Measurements from ENCODE around the gene SOHLH1.

SOHLH1 gene

GRCh38 chr9:135699440-135699839 lies at the start of gene SOHLH1:
TSS of gene SOHLH1 (minus strand) at chr9:135699481. CDS start at chr9:135699467, 14 bp downstream.
- no peak for DNase-seq

GRCh38 chr9:135748676-135749075 lies 49.4 kb upstream of the SOHLH1 start:
- no peak for DNase-seq

GRCh38 chr9:135747311-135747710 lies 48.0 kb upstream of the SOHLH1 start:
- no peak for DNase-seq

- DNase-seq = no peak
These were observed 47.3 kb upstream of the SOHLH1 start for GRCh38 chr9:135746565-135746964.

DNA sequence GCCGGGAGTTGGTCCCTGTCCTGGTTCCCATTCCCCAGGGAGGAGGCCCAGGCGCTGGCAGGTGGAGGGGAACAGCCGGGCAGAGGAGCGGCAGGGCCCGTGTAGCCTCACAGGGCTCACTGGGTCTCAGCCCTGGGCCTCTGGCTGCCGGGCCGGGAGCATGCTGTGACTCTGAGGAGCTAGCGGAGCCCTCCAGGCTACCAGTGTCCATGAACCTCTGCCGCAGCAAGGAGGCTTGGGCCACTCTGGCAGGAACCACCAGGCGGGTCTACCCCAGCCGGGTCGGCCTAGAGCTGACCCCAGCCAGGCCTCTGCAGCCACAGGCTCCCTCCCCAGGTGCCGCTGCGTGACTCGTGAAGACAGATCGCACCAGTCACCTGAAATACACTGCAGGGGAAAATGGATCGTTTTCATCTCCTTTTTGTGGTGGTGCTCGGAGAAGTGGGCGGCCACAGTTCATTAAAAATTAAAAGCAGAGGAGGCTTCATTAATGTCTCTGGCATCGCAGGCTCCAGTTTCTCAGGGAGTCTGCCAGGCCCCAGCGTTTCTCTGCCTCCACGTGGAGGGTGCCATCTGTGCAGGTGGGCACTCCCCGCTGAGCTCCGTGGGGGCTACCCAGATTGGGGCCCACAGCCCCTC lies 46.5 kb upstream of the SOHLH1 start:
- no peak for DNase-seq

- DNase-seq = no peak
These were observed 45.9 kb upstream of the SOHLH1 start for GRCh38 chr9:135745189-135745588.

DNA sequence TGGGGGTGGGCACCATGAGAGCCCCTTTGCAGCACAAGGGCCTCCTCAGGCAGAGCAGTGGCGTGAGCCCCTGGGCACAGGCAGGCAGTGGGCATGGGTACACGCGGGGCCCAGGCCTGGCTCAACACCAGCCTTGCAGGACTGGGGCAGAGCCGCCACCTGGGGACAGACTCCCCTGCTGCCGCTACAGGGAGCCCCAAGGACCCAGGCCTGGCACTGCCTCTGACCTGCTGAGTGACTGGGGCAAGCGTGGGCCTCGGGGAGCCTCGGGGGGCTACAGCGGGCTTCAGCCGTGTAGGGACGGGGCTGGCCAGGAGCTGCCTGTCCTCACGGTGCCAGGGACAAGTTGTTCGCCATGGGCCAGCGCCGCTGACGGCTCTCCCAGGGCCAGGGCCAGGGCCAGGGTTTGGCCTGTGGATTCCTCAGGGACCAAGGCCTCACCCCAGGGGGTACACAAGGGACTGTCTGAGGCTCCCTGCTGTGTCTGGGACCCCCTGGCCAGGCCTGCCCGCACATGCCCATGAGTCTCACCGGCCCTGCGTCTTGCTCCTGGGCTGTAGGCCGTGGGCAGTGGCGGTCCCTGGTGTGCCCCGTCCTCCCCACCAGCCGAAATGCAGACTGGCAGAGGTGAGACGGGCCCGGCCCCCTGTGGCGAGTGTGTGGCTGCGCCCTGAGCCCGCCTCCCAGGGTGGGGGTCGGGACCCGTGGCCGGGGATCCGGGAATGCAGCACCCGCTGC lies 45.2 kb upstream of the SOHLH1 start:
- DNase-seq = no peak

DNA sequence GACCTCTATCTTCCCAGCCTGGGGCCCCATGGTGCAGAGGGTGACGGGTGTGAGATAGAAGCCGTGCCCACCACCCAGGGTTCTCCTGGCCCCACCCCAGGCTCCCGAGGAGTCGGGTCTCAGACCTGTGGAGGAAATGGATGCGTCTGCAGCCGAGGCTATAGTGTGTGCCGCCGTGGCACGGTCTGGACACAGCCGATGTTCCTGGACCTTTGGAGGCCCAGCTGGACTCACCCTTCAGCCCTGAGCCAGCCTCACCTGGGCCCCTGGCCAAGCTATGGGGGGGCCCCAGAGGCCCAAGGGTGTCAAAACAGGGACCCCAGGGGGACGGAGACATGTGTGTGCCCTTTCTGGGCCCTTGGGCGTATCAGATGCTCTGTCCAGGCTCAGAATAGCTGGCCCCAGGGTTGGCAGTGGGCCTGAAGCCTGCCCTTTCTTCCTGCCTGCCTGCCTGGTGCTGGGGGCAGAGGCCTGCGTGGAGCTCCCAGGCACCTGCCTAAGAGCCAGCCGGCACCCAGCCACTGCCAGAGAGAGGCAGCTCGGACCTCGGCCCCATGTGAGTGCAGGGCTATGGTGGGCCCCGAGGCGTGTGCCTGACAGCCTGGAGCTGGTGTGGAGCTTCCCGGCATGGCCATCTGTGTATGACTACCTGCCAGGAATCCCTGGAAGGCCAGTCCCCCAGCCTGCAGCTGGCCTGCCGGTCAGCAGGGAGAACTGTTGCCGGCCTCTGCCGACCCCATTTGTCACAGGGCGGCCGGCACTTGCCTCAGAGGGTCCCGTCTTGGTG lies 44.5 kb upstream of the SOHLH1 start:
- no peak for DNase-seq

DNA sequence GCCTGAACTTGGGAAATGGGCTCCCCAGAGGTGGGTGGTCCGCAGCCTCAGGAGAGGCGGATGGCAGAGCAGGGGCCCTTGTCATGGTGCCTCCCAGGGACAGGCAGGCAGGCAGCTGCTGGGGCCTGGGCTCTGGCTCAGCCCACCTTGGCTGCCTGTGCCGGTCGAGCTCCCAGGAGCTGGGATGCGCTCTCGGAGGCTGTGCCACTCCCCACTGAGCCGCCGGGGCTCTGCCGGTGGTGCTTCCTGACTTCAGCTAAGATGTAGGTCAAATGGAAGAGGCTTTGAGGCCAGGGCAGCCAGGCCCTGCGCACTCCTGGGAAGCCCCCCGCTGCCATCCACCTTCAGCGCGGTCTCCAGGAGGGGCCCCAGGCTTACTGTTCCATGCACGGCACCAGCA lies 43.7 kb upstream of the SOHLH1 start:
- DNase-seq = no peak

DNA sequence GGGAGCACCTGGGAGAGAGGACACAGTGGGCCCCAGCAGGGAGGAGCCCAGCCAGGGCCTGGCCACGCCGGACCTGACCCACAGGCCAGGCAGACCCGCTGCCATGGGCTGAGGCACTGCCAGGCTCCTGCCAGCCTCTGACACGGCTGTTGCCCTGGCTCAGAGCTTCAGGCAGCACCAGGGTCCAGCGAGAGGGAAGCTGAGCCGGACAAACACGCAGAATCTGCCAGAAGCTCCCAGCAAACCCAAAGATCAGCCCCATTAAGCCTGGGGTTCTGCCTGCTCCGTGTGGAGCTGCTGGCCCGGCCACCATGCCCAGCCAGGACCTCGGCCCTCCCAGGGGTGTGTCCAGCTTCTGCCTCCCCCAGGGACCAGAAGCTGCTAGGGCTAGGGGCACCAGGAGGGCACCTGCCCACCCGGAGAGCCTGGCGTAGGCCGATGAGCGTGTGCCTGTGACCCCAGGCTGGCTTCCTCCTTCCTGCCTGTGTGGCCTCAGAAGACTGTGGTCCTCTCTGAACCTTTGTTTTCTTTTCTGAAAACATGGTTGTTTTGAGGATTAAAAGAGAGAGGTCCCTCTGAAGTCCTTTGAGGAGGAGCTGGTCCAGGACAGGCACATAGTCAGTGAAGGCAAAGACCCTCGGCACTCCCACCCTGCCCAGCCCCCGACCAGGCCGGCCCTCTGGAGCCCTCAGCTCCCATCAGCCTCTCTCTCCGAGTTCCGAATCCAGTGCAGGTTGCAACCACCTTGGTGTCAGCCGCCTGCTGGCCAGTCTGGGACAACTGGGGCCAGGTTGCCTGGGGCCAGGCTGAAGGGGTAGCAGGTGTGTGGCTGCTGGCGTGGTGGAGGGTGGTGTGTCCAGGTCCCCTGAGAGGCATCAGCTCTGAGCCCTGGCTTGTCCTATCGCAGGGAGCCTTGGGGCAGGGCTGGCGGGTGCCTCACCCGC lies 42.3 kb upstream of the SOHLH1 start:
- no peak for DNase-seq

- no peak for DNase-seq
These were observed 40.3 kb upstream of the SOHLH1 start for GRCh38 chr9:135739271-135740220.

- DNase-seq = no peak
These were observed 38.7 kb upstream of the SOHLH1 start for GRCh38 chr9:135737840-135738521.

- no peak for DNase-seq
These were observed 37.9 kb upstream of the SOHLH1 start for GRCh38 chr9:135736979-135737839.

DNA sequence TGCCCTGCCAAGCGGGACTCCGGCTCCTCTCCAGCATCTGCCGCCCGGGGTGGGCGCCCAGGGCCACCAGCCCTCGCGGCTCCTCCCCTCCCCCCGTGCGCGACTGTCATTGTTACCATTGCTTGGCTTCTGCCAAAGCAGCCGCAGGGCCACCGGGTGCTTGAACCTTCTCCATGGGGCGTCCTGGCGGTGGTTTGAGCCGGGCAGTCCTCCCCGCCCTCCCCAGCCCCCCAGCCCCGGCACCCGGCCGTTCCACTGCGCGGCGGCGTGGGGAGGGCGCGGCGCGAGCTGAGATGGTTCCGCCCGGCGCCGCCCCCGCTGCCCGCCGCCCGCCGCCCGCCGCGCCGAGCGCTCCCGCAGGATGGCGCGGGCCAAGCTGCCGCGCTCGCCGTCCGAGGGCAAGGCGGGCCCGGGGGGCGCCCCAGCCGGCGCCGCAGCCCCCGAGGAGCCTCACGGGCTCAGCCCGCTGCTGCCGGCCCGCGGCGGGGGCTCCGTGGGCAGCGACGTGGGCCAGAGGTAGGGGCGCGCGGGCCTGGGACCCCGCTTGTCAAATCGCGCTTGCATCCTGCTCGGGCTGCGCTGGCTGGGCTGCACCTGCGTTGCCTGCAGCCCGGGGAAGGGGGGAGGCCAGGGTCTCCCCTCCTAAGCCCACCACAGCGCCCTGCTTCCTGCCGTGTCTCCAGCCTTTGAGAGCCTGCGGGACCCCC lies 37.1 kb upstream of the SOHLH1 start:
- DNase-seq = no peak

DNA sequence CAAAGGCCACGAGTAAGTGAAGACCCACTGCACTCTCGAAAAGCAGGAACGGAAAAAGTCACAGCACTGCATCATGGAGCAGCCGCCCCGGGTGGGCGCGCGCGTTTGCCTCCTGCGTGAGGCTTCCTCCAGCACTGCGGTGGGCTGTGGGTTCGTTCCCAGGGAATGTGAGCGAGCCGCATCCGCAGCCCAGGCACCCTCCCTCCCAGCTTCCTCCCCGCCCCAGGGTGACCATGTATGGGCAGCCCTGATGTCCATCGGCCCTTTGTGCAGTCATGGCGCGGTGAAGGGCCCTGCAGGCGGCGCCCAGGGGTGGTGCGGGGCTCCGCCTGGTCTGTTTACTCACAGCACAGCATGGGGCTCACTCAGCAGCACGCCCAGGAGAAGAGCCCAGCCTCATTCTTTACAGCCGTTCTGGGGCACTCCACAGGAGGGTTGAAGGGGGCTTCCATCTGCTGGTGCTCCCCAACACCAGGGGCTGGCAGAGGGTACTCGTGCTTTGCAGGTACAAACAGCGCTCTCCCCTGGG lies 35.4 kb upstream of the SOHLH1 start:
- no peak for DNase-seq

- DNase-seq = no peak
These were observed 33.4 kb upstream of the SOHLH1 start for GRCh38 chr9:135732569-135733257.

DNA sequence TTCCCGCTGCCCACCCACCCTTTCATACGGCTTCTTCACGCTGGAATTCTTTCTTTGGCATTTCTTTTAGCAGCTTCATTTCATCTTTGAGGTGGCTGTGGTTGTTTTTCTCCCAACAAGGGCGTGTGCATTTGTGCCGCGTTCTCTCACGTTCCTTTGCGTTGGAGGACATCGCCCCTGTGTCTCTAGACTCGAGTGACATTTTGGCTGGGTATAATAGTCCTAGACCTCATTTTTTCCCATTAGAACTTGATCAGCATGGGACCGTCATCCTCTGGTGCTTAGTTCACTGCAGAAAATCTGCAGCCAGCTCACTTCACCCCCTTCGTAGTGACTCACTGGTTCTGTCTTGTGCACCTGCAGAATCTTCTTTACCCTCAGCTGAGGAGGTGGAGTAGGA lies 32.2 kb upstream of the SOHLH1 start:
- no peak for DNase-seq

DNA sequence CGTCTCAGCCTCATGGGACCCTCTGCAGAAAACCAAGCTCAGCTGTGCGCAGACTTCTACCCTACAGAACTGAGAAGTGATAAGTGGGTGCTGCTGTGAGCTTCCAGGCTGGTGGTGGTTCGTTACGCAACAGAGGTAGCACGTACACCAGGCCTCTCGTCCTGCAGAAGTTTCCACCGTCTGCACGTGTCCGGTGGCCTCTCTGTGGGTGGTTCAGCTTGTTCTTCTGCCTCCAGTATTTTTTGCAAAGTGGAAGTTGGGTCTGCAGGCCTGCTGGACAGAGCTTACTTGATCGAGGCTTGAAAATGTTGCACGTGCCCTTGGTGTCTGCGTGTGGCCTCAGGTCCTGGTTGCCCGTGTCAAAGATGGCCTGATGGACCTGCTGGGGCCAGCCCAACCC lies 30.2 kb upstream of the SOHLH1 start:
- DNase-seq = no peak

All from stimulated activated CD4-positive, alpha-beta T cell treated with anti-CD3 and anti-CD28 coated beads, Interleukin-4, amount 100 ng/mL, for 24 hours (primary cell).